Erythroblast (primary cell): ENCODE data around the gene AFF4.
A peak's percentile ranks its signal among the peaks of the same experiment; 100 is the strongest.

Experiments
- DNase-seq, 2 experiments: peaks; one replicate each; lab custom pipeline; 2025; lab: John Stamatoyannopoulos, UW
- GATA1 ChIP-seq: IDR thresholded peaks from 2 replicates; pipeline ENCODE4 v1.6.1; 2011; ENCODE audit warnings: low read depth, mild to moderate bottlenecking, control low read depth, low read length, moderate library complexity
- POLR2A ChIP-seq: IDR thresholded peaks from 2 replicates; pipeline ENCODE4 v1.6.1; 2011; ENCODE audit warnings: mild to moderate bottlenecking, low read length

The AFF4 gene

DNA sequence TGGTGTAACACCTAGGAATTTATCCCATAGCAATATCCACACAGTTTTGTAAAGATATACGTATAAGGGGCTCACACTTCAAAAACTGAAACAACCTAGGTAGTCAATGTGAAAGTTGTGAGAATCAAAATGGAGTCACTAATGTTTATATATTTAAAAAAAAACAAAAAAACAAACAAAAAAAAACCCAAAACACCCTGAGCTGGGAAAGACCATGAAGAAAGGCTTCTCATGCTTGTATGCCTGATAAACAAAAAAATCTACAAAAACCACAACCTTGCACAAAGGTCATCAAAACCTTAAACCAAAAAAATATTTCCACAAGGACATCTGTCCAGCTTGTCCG is 35.4 kb downstream of the AFF4 start:
- no peak for TF ChIP-seq GATA1
- TF ChIP-seq POLR2A = no peak

DNA sequence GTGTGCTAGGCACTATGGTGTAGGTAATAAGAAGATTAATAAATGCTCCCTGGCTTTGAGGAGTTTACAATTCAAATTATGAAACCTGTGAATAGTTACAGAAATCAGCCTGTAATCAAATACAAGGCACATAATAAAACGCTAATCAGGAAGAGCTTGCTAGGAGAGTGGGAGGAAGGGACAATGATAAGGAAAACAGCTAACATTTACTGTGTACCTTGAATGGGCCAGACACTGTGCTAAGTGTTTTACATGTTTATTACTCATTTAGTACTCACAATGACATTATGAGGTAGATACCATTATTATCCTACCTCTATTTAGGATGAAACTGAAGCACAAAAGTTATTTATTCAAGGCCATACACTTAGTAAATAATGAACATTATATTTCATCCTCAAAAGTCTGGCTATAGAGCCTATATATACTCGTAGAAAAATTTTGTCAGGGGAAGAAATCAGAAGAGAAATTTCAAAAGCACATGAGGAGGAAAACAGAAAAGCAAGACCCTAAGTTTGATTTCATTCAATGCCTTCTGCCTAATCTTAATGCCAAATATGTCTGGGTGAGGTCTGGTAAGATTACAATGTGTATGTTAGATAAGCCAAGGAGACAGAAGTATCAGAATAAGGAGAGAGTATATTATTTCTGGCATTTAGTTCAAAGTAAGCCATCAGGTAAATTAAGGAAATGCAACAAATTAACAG is 35.9 kb downstream of the AFF4 start:
- peak; percentile 38 to 76 for DNase-seq
- TF ChIP-seq POLR2A = no peak
- no peak for TF ChIP-seq GATA1

More for the DNA sequence above, 35.4 kb downstream of the AFF4 start:
- DNase-seq = no peak

DNA sequence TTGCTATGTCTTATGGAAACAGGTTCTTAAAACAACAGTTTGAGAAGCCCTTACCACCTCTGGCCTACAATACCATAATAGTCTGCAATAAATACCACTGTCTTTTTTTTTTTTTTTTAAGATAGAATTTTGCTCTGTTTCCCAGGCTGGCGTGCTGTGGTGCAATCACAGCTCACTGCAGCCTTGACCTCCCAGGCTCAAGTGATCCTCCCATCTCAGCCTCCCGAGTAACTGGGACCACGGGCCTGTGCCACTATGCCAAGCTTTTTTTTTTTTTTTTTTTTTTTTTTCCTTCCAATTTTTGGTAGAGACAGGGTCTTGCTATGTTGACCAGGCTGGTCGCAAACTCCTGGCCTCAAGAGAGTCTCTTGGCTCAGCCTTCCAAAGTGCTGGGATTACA is 37.0 kb downstream of the AFF4 start:
- no peak for DNase-seq
- TF ChIP-seq GATA1 (no peak), POLR2A (no peak)

DNA sequence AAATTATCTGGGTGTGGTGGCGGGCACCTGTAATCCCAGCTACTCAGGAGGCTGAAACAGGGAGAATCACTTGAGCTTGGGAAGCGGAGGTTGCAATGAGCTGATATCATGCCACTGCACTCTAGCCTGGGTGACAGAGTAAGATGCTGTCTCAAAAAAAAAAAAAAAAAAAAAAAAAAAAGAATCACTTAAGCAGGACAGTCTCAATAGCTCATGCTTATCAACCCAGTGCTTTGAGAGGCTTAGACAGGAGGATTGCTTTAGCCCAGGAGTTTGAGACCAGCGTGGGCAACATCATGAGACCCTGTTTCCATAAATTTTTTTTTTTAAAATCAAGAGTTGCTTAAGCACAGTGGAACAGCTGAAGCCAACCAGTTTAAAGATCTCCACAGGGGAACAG is 47.3 kb downstream of the AFF4 start:
- TF ChIP-seq POLR2A (no peak), GATA1 (no peak)
- no peak for DNase-seq

DNA sequence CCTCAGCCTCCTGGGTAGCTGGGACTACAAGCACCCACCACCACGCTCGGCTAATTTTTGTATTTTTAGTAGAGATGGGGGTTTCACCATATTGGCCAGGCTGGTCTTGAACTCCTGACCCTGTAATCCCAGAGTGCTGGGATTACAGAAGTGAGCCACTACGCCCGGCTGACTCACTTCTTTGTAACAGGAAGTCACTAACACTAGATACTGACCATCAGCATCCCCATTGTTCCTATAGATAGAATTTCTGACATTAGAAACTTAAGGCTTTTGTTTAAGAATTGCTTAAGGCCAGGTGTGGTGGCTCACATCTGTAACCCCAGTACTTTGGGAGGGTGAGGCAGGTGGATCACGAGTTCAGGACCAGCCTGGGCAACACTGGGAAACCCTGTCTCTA is 47.8 kb downstream of the AFF4 start:
- no peak for DNase-seq
- TF ChIP-seq POLR2A (no peak), GATA1 (no peak)

DNA sequence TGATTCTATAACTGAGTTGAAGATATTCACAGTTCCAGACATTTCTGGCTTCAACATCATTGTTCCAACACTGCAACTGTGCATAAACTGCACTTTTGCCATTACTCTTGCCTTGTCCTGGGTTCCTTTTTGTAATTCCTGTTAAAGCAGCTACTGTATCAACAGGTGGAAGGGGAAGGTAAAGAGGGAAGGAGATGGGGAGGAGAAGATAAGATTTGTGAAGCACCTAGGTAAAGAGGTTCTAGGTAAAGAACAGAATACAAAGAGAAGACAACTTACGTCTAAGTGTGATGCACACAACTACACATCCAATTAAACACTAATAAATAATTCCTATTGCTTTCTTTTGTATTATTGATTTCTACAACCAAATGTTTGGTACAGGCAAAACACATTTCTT is 53.7 kb downstream of the AFF4 start:
- no peak for TF ChIP-seq GATA1
- TF ChIP-seq POLR2A = no peak
- no peak for DNase-seq

DNA sequence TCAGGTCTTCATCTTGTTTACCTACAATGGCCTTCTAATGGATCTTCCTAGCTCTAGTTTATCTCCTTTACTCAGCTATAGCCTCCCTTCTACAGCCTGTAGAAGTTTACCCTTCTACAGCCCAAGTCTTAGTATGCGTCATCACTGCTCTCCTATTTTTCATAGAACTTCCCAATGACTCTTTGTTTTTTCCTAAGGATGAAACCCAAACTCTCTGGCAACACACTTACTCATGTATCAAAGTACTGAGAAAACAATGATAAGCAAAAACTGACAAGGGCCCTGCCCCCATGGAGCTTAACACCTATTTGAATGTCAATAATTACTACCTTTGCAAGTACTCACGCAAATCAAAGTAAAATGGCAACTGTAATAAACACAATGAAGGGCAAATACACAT is 56.3 kb downstream of the AFF4 start:
- peak in 1 of 2 experiments; percentile 7 for DNase-seq
- TF ChIP-seq POLR2A = no peak
- TF ChIP-seq GATA1 = no peak

DNA sequence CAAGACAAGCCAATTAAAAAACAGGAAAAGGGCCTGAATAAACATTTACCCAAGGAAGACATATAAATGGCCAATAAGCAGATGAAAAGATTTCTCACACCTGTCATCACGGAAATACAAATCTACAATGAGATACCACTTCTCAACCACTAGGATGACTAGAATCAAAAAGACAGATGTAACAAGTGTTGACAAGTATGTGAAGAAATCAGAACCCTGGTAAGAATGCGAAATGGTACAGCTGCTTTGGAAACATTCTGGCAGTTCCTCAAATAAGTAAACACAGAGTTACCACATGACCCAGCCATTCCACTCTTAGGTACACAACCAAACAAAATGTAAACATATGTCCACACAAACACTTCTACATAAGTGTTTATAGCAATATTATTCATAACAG is 57.5 kb downstream of the AFF4 start:
- no peak for TF ChIP-seq GATA1
- no peak for TF ChIP-seq POLR2A
- DNase-seq = no peak

DNA sequence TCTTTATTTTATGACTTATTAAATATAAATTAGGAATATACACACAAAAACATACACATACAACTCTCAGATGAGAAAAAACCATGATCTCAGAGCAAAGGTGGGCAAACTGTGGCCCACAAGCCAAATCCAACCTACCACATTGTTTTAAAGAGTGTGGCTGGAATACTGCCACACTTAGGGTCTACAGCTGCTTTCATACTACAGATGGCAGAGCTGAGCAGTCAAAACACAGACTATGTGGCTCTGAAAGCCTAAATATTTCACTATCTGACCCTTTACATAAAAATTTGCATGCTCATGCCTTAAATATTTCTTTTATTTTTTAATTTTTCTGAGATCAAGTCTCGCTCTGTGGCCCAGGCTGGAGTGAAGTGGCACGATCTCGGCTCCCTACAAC is 61.7 kb downstream of the AFF4 start:
- no peak for DNase-seq

DNA sequence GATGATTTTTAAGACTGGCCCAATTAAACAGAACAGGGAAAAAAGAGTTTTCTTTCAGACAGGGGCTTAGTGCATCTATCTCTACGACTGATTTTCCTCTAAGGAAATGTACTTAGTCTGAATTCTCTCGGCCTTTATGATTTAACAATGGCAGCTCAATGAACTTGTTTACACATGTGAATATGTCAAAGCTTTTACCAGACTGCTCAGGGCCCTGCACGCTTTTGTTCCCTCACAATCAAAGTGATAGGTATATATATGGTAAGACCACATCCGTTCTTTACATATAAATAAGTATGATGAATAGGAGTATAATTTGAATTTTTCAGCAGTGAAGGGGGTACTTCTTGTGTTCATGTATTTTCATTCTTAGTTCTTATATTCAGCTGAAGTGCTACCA is 62.4 kb downstream of the AFF4 start:
- no peak for DNase-seq
- TF ChIP-seq GATA1 (no peak), POLR2A (no peak)

More for the DNA sequence above, 61.7 kb downstream of the AFF4 start:
- no peak for TF ChIP-seq POLR2A
- no peak for TF ChIP-seq GATA1

DNA sequence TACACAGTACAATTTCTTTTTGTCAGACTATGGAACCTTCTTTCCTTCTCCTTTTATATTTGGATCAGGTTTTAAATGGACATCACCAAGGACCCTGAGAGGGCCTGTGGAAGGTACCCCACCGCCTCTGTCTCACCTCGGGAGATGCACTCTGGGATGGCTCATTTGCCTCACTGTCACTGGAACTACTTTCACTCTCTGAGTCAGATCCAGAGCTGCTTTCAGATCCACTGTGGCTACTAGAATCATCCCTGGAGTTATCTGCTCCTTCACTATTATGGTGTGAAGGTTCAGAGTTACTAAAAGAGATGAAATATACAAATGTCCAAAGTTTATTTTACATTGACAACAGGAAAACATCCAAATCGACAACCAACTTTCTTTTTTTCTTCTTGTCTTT is 65.3 kb downstream of the AFF4 start:
- TF ChIP-seq GATA1 (no peak), POLR2A (no peak)
- no peak for DNase-seq

DNA sequence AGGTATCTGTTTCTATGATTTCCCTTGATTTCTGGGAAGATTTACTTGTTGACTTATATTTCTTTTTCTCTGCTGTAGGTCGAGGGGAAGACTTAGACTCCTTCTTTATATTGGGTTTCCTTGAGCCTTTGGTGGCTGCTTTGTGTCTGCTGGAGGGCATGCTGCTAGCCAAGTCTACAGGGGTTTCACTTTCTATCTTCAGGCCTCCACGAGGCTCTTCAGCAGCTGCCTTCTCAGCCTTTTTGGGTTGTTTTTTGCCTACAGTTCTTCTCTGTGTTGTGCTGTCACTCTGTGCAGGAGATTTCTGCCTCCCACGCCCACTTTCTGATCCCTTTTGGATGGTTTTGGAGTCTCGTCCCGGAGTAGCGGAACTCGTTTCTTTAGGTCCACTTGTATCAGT is 66.7 kb downstream of the AFF4 start:
- no peak for DNase-seq
- TF ChIP-seq POLR2A = no peak

DNA sequence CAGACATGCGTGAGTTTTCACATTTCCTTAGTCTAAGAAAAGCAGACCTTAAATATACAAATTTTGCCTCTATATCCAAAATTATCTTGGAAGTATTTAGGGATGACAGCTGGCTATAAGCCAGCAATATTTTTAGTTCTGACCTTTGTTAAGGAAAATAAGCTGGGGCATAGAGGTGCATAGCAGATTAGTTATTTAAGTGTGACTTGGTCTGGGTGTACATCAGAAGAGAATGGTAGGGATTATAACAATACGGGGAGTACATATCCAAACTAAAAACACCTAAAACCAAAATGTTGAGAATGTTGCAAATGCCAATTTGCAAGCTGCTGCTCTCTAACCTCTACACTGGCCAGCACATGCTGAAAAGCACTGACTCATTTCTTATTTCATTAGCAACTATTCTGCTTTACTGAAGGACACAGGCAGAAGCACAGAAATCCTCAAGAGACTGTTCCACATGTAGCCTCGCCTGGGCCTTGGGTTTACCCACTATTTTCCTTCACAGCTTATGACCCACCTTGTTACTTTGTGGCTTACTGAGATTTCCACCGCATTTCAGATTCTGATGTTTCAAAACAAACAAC is 67.6 kb downstream of the AFF4 start:
- TF ChIP-seq GATA1 = no peak
- no peak for TF ChIP-seq POLR2A
- DNase-seq = no peak

DNA sequence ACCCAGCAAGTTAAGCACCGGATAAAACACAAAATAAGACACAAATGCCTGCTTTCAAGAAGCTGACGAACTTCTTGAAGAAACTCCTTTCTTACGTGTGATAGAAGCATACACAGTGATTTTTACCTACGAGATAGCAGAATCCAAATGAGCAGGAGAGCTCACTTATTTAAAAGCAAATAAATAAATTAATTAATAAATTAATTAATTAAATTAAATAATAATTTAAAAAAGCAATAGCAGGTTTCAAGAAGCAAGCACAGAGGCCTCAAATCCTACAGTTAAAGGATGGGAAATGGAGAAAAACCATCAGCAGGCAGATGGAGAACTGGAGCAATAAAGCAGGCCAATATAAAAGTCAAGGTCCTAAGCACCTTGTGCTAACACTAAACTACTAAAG is 72.6 kb downstream of the AFF4 start:
- TF ChIP-seq POLR2A (no peak), GATA1 (no peak)
- DNase-seq = no peak

DNA sequence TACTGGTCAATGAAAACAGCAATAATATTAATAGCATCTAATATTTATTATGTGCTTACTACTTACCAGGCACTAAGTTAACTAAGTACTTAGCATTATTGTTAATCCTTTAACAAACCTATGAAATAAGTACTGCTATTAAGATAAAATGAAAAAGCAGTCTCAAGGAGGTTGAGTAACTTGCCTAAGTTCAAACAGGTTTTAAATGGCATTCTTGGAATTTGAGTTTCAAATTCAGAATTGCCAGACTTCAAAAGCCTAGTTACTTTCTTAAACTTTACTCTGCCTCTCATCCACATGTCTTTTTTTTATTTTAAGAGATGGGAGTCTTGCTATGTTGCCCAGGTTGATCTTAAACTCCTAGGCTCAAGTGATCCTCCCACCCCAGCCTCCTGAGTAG is 73.9 kb downstream of the AFF4 start:
- no peak for DNase-seq
- TF ChIP-seq POLR2A (no peak), GATA1 (no peak)
